Caki2 (cell line): Measurements from ENCODE around the gene PLAAT4. TPM values are rescaled to one million over a fixed set of nuclear protein-coding genes. Genes with fewer than 3 reads are reported as not detected.

Source experiments
- DNase-seq: peaks from one replicate; pipeline ENCODE4 v3.0.0-alpha.2; 2015; ENCODE audit warnings: low read depth
- in situ Hi-C: cut with HindIII; loops from 2 replicates; pipeline ENCODE4 v1.10.0; 2016; ENCODE audit warnings: low sequenced_read_pairs, low pct_unique_long_range_greater_than_20kb, mixed read lengths
- total RNA-seq: library from RNA; depleted of rRNA; stranded (reverse); fragments of >200 nt; shearing (Covaris generic); gene quantifications from 2 replicates; pipeline ENCODE4 v1.2.3, GENCODE V29; 2014; ENCODE audit warnings: low replicate concordance; rRNA removed

Gene PLAAT4
- 57.7 and 64.5 TPM in 2 replicates for total RNA-seq

DNA sequence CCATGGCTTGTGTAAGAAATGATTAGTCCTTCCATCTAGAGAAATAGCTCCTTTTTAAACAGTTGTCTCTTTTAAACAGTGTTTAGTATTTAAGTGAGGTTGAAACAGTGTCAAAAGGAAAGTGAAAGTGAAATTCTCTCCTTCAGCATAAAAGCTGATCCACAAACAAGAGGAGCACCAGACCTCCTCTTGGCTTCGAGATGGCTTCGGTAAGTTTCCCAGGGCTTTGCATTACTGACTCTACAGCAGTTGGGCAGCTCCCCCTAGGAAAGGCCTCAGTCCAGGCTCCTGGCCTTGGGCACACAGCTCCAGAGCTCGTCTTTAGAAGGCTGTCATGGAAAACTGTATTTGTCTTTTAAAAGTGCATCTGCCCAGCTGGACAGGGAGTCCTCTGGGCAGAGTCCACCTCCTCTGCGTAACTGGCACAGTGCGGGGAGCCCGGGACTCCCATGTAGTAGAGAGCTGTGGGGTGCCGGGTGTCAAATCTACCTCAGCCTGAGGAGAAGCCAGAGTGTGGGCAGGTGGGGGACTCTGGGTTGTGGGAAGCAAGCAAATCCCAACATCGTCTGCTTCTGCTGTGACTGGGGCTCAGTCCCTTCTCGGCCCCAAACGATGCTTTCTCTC lies at the start of gene PLAAT4:
TSS of gene PLAAT4 (plus strand) at position 140 of the 624 bp plus-strand sequence. CDS start at position 201, 61 bp downstream.
- in situ Hi-C loops, result no loop called here
- peak; percentile 35 for DNase-seq

GRCh38 chr11:63488789-63489188 lies 47.8 kb upstream of the PLAAT4 start:
- in situ Hi-C loops, result no loop called here
- no peak for DNase-seq

GRCh38 chr11:63489879-63490278 lies 46.7 kb upstream of the PLAAT4 start:
- no peak for DNase-seq
- in situ Hi-C loops, result no loop called here

- no peak for DNase-seq
- in situ Hi-C loops, result no loop called here
Measured at GRCh38 chr11:63490551-63491239, 45.9 kb upstream of the PLAAT4 start, which contains the start of gene PLAAT5. PLAAT5 (minus strand) TSS chr11:63491167; CDS start chr11:63491034, 133 bp downstream.

- in situ Hi-C loops, result no loop called here
- DNase-seq, result no peak
Measured at GRCh38 chr11:63491240-63491587, 45.4 kb upstream of the PLAAT4 start.

DNA sequence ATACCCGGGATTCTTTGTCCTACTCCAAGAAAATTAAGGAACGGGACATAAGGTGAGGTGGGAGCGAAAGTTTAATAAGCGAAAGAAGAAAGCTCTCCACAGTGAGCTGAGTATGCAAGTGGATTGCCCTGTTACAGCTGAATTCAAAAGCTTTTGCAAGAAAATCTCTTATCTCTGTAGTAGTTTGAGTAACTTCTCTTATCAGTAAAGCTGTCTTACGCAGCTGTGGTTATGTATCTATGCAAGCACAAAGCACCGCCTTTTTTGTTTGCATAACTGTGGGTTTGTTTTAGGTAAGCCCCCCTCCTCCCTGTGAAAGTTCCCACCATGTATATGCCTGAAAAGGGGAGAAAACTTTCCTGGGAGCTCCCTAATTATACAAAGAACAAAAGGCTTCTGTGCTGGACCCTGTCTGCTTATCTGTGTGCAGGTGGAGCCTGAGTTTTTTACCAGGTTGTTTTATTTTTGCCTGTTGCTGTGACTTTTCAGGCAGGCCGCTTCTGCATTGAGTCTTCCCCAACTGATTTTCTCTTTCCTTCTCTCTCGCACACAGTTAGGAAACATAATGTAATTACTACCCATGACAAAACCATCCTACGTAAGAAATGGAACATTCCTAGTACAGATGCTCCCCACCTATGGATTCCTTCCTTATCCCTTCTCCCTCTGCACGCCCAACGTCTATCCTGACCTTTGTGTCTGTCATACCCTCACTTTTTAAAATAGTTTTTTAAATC lies 44.8 kb upstream of the PLAAT4 start:
- in situ Hi-C loops, result no loop called here
- DNase-seq, result no peak

GRCh38 chr11:63492441-63492840 lies 44.2 kb upstream of the PLAAT4 start:
- no peak for DNase-seq
- in situ Hi-C loops, result no loop called here

- in situ Hi-C loops, result no loop called here
- no peak for DNase-seq
Measured at GRCh38 chr11:63493127-63493526, 43.5 kb upstream of the PLAAT4 start.

DNA sequence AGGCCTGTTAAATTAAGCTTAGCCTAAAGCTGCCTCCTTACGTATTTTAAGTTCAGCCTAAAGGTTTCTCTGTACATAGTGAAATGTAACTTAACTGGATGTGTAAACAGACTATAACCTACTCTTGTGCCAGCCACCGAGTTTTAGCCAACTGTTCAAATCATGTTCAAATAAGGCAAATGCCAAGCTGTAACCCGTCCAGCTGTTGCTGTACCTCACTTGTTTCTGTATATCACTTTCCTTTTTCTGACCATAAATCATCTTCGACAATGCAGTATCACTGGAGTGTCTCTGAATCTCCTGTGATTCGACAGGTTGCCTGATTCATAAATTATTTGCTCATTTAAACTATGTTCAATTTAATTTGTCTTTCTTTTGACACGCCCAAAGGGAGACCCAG lies 41.6 kb upstream of the PLAAT4 start:
- in situ Hi-C loops, result no loop called here
- DNase-seq, result no peak

GRCh38 chr11:63499874-63500273 lies 36.7 kb upstream of the PLAAT4 start:
- in situ Hi-C loops, result no loop called here
- no peak for DNase-seq

DNA sequence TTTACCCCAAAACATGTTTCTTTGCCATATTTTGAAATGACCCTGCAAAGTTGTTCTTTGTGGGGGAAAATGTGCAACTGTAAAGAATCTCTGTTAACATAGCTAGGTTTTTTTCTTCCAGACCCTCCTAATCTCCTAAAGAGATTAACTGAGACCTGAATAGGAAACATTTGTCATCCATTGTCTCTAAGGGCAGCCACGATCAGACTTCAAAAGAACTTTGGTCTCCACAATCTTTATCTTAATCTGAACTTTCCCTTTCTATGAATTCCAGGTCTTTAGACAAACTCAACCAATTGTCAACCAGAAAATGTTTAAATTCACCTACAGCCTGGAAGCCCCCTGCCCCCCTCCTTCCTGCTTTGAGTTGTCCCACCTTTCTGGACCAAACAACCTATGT lies 35.4 kb upstream of the PLAAT4 start:
- no peak for DNase-seq
- in situ Hi-C loops, result no loop called here

- in situ Hi-C loops, result no loop called here
- no peak for DNase-seq
Measured at GRCh38 chr11:63502252-63502820, 34.3 kb upstream of the PLAAT4 start.

GRCh38 chr11:63503492-63503891 lies 33.1 kb upstream of the PLAAT4 start:
- DNase-seq, result no peak
- in situ Hi-C loops, result no loop called here

DNA sequence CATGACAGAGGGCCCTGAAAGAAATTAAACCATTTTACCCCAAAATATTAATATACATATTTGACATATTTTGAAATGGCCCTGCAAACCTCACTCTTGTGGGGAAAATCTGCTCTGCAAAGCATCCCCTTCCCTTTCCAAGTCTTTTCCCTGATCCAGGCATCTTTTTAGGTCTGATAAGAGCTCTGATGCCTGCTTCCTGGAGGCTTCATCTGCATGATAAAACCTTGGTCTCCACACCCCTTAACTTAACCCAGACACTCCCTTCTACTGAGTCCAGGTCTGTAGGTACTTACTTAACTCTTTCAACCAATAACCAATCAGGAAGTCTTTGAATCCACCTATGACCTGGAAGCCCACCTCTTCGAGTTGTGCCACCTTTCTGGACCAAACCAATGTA lies 32.6 kb upstream of the PLAAT4 start:
- DNase-seq, result no peak
- in situ Hi-C loops, result no loop called here

DNA sequence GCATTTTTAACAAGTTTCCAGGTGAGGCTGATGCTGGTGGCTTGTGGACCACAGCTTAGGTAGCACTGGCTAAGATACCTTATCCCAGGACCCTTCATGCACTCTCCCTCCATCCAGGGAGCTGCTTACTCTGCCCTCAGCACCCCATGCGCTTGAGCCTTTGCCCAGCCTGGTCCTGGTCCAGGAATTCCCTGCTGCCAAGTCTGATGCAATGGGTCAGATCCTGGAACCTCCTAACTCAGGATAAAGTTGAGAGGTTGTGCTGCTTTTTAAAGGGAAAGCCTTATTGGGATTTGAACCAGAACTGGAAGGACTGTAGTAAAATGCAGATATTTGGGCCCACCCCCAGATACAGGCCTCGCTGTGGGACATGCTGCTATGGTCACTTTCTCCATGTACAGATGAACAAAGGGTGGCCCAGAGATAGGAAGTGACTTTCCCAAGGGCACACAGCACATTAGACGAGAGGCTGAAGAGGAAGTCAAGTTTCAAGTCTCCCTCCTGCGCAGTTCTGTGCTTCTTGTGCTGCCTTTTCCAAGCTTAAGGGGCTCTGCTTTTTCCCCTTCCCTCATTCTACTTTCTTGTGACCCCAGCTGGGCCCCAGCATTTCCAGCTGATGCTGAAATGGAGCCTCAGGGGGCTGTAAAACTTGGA lies 31.5 kb upstream of the PLAAT4 start:
- in situ Hi-C loops, result no loop called here
- no peak for DNase-seq

- no peak for DNase-seq
- in situ Hi-C loops, result no loop called here
Measured at GRCh38 chr11:63505857-63506528, 30.6 kb upstream of the PLAAT4 start, which contains the start of gene LGALS12. LGALS12 (plus strand) TSS chr11:63506084; CDS start chr11:63506459, 375 bp downstream.

DNA sequence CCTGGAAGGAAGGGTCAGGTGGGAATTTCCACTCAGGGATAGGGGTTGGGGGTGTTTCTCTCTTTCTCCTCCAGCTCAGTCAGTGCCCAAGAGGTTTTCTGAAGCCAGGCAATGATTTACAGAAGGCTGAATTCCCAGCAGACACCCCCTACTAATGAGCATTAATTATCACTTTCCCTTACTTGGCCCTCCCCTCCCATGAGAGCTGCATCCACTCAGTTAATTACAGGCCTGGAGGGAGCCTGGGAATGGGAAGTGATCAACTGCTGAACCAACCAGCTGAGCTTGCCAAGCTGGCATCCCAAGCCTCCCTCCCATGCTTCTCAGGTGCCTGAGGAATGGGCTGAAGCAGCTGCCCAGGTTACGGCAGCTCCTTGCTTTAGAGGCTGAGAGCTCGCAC lies 29.7 kb upstream of the PLAAT4 start:
- DNase-seq, result no peak
- in situ Hi-C loops, result no loop called here

GRCh38 chr11:63507511-63507910 lies 29.1 kb upstream of the PLAAT4 start:
- in situ Hi-C loops, result no loop called here

More at GRCh38 chr11:63507511-63507910, 29.1 kb upstream of the PLAAT4 start:
- DNase-seq, result no peak
